ENCODE measurements around the gene MBOAT1.

MBOAT1 gene

DNA sequence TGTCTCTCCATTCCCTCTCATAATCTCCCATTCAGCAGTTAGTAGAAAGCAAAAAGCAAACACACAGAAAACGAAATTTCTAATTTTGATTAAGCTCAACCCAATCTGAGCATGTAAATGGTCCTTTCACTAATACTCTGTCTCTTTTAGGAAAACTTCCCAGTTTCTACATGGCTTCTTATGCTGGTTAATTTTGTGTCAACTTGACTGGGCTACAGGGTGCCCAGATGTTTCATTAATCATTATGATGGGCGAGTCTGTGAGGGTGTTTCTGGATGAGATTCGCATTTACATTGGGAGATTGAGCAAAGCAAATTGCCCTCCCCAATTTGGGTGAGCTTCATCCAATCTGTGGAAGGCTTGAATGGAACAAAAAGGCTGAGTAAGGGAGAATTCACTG is 142.2 kb downstream of the MBOAT1 start:
- H3K4me3 ChIP-seq (ENCODE audit: low read depth, low read length) = no peak overlapping the region
- peaks cover 17% of the 10 kb centered on the region for H3K9me3 ChIP-seq (ENCODE audit: severe bottlenecking)
- no peak for DNase-seq
- no peaks in the 10 kb centered on the region for H3K36me3 ChIP-seq
- TF ChIP-seq, protein P1, sequence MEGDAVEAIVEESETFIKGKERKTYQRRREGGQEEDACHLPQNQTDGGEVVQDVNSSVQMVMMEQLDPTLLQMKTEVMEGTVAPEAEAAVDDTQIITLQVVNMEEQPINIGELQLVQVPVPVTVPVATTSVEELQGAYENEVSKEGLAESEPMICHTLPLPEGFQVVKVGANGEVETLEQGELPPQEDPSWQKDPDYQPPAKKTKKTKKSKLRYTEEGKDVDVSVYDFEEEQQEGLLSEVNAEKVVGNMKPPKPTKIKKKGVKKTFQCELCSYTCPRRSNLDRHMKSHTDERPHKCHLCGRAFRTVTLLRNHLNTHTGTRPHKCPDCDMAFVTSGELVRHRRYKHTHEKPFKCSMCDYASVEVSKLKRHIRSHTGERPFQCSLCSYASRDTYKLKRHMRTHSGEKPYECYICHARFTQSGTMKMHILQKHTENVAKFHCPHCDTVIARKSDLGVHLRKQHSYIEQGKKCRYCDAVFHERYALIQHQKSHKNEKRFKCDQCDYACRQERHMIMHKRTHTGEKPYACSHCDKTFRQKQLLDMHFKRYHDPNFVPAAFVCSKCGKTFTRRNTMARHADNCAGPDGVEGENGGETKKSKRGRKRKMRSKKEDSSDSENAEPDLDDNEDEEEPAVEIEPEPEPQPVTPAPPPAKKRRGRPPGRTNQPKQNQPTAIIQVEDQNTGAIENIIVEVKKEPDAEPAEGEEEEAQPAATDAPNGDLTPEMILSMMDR (IDR thresholded peaks at IDR 0.05; ENCODE audit: low read depth, low read length) = no peak
- no peaks in the 10 kb centered on the region for H3K27me3 ChIP-seq (ENCODE audit: insufficient read depth, low read depth, severe bottlenecking)
- no peak overlapping the region for H3K27ac ChIP-seq

DNA sequence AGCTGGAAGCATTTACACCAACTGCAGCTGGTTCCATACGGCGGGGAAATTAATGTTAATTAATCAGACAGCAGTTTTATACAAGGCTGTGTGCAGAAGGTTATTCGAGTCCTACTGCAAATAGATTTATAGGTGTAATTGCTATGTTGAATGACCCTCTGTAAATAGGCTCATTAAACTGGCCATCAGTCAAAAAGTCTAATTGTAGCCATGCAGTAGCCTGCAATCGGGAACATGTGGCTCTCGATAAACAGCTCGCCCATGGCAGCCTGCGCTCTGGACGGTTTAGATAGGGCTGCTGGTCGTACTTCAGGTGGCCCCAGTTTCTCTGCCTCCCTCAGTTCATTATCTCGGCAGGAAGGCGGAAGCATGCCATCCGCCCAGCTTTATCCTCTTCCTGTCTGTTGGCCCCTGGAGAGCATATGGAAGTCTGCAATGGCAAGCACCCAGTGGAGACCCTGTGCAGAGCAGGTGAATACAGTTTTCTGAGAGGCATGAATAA is 143.2 kb downstream of the MBOAT1 start:
- H3K36me3 ChIP-seq = no peaks in the 10 kb centered on the region
- no peak overlapping the region for H3K4me3 ChIP-seq (ENCODE audit: low read depth, low read length)
- H3K27ac ChIP-seq = no peak overlapping the region
- H3K9me3 ChIP-seq (ENCODE audit: severe bottlenecking) = peaks cover 15% of the 10 kb centered on the region
- no peak for DNase-seq
- H3K27me3 ChIP-seq (ENCODE audit: insufficient read depth, low read depth, severe bottlenecking) = no peaks in the 10 kb centered on the region
- TF ChIP-seq, protein P1 (IDR thresholded peaks at IDR 0.05; ENCODE audit: low read depth, low read length) = no peak

GRCh38 chr6:20068421-20068988 is 143.8 kb downstream of the MBOAT1 start:
- Histone ChIP-seq H3K4me3 (ENCODE audit: low read depth, low read length) (no peak overlapping the region), H3K36me3 (no peaks in the 10 kb centered on the region), H3K27me3 (ENCODE audit: insufficient read depth, low read depth, severe bottlenecking) (no peaks in the 10 kb centered on the region), H3K9me3 (ENCODE audit: severe bottlenecking) (peaks cover 15% of the 10 kb centered on the region), H3K27ac (no peak overlapping the region)
- TF ChIP-seq, protein P1 (IDR thresholded peaks at IDR 0.05; ENCODE audit: low read depth, low read length) = no peak
- DNase-seq = no peak

DNA sequence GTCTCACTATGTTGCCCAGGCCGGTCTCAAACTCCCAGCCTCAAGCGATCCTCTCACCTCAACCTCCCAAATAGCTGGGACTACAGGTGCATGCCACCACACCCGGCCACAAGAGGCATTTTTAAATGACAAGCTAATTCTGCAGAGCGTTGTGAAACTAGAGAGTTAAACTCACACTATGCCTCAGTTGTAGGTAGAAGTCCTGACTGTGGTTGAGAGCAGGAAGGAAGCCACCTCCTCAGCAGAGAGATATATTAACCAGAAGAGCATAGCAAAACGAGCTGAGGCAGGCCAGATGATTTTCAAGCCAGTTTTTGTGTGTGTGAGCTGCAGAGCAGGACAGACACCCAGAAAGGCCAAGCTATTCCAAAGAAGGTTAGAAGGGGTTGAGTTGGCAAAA is 150.3 kb downstream of the MBOAT1 start:
- no peak for DNase-seq
- Histone ChIP-seq H3K4me3 (ENCODE audit: low read depth, low read length) (no peak overlapping the region), H3K36me3 (no peaks in the 10 kb centered on the region), H3K27ac (no peak overlapping the region), H3K9me3 (ENCODE audit: severe bottlenecking) (peaks cover 6% of the 10 kb centered on the region), H3K27me3 (ENCODE audit: insufficient read depth, low read depth, severe bottlenecking) (no peaks in the 10 kb centered on the region)
- TF ChIP-seq, protein P1 (IDR thresholded peaks at IDR 0.05; ENCODE audit: low read depth, low read length) = no peak

GRCh38 chr6:20060252-20060651 is 152.0 kb downstream of the MBOAT1 start:
- no peak for DNase-seq
- TF ChIP-seq, protein P1 (IDR thresholded peaks at IDR 0.05; ENCODE audit: low read depth, low read length) = no peak
- Histone ChIP-seq H3K27me3 (ENCODE audit: insufficient read depth, low read depth, severe bottlenecking) (no peaks in the 10 kb centered on the region), H3K4me3 (ENCODE audit: low read depth, low read length) (no peak overlapping the region), H3K27ac (no peak overlapping the region), H3K36me3 (no peaks in the 10 kb centered on the region), H3K9me3 (ENCODE audit: severe bottlenecking) (peaks cover 6% of the 10 kb centered on the region)

GRCh38 chr6:20058912-20059311 is 153.4 kb downstream of the MBOAT1 start:
- Histone ChIP-seq H3K27me3 (ENCODE audit: insufficient read depth, low read depth, severe bottlenecking) (no peaks in the 10 kb centered on the region), H3K36me3 (no peaks in the 10 kb centered on the region), H3K27ac (no peak overlapping the region), H3K4me3 (ENCODE audit: low read depth, low read length) (no peak overlapping the region), H3K9me3 (ENCODE audit: severe bottlenecking) (peaks cover 6% of the 10 kb centered on the region)
- TF ChIP-seq, protein P1 (IDR thresholded peaks at IDR 0.05; ENCODE audit: low read depth, low read length) = peak; percentile 39
- no peak for DNase-seq
